CD14-positive monocyte (primary cell): ENCODE results near the gene APCDD1. TPM values are rescaled to one million over a fixed set of nuclear protein-coding genes. Genes with fewer than 3 reads are reported as not detected.

Experiments
- DNase-seq, 3 donors: peaks; one replicate each; pipeline ENCODE4 v3.0.0-alpha.2; 2011 to 2022
- H2AFZ ChIP-seq: 2 replicates; pipeline ENCODE4 v1.6.0; 2012; ENCODE audit warnings: mild to moderate bottlenecking, low read depth, low read length, inconsistent platforms; ENCODE audit not compliant: insufficient read depth, poor library complexity, severe bottlenecking
- H3K27ac ChIP-seq, 2 donors: 1 replicate in 1 of 2; 2 replicates in 1 of 2; pipeline ENCODE4 v1.5.1; 2012 to 2013; ENCODE audit warnings: low read length in 2 of 2, control low read depth in 1 of 2, inconsistent platforms in 1 of 2, low read depth in 1 of 2, mild to moderate bottlenecking in 1 of 2
- H3K27me3 ChIP-seq, 2 donors: one replicate each; pipeline versions ENCODE4 v1.6.0 to v1.6.1; 2011 to 2013; ENCODE audit warnings: low read length in 2 of 2; ENCODE audit not compliant: control insufficient read depth in 2 of 2, insufficient read depth in 2 of 2
- H3K36me3 ChIP-seq, 2 donors: replicated peaks in 1 of 2; 1 replicate in 1 of 2; 2 replicates in 1 of 2; pipeline versions ENCODE4 v1.5.1 to v1.6.1; 2012 to 2013; ENCODE audit warnings: low read length in 2 of 2, control low read depth in 1 of 2, inconsistent platforms in 1 of 2, mild to moderate bottlenecking in 1 of 2; ENCODE audit not compliant: insufficient read depth in 2 of 2, control insufficient read depth in 1 of 2
- H3K4me1 ChIP-seq, 2 donors: 1 replicate in 1 of 2; 2 replicates in 1 of 2; pipeline versions ENCODE4 v1.5.1 to v1.6.1; 2012 to 2013; ENCODE audit warnings: low read length in 2 of 2, control low read depth in 1 of 2, inconsistent platforms in 1 of 2, mild to moderate bottlenecking in 1 of 2, moderate library complexity in 1 of 2; ENCODE audit not compliant: insufficient read depth in 2 of 2, control insufficient read depth in 1 of 2
- H3K4me2 ChIP-seq: replicated peaks from 2 replicates; pipeline ENCODE3; 2012; ENCODE audit warnings: low read length, moderate library complexity, mild to moderate bottlenecking; ENCODE audit not compliant: poor library complexity, severe bottlenecking; ENCODE audit errors: extremely low read depth
- H3K4me3 ChIP-seq, 3 experiments: fragments of 200-600 bp in 1 of 3; sonication (generic) in 1 of 3; replicated peaks in 1 of 3; 1 replicate in 2 of 3; 2 replicates in 1 of 3; pipeline ENCODE4 v1.5.1; 2011 to 2013; ENCODE audit warnings: low read length in 3 of 3, mild to moderate bottlenecking in 3 of 3, control low read depth in 2 of 3, low read depth in 2 of 3, inconsistent platforms in 1 of 3, moderate library complexity in 1 of 3
- H3K79me2 ChIP-seq: 2 replicates; pipeline ENCODE4 v1.6.0; 2012; ENCODE audit warnings: mild to moderate bottlenecking, control low read depth, inconsistent platforms, low read length, moderate library complexity; ENCODE audit not compliant: insufficient read depth
- H3K9ac ChIP-seq: 2 replicates; pipeline ENCODE4 v1.6.0; 2017; ENCODE audit warnings: low read length, mild to moderate bottlenecking; ENCODE audit not compliant: insufficient read depth, poor library complexity, severe bottlenecking
- H3K9me3 ChIP-seq, 2 donors: replicated peaks in 1 of 2; 1 replicate in 1 of 2; 2 replicates in 1 of 2; pipeline versions ENCODE4 v1.5.1 to v1.6.1; 2012 to 2013; ENCODE audit warnings: low read length in 2 of 2, control low read depth in 1 of 2; ENCODE audit not compliant: control insufficient read depth in 1 of 2, insufficient read depth in 1 of 2
- H4K20me1 ChIP-seq: 2 replicates; pipeline ENCODE4 v1.6.0; 2012; ENCODE audit warnings: mild to moderate bottlenecking, low read length, control low read depth, moderate library complexity; ENCODE audit not compliant: insufficient read depth
- H3K27ac Mint-ChIP-seq, 7 donors: one replicate each; pipeline ENCODE4 v1.8.0; 2020; ENCODE audit warnings: mild to moderate bottlenecking in 7 of 7, mixed read lengths in 7 of 7, moderate library complexity in 6 of 7, inconsistent platforms in 2 of 7
- H3K27me3 Mint-ChIP-seq, 3 donors: one replicate each; pipeline ENCODE4 v1.8.0; 2021 to 2022; ENCODE audit warnings: low read depth in 3 of 3, mild to moderate bottlenecking in 3 of 3, mixed read lengths in 3 of 3, moderate library complexity in 3 of 3, inconsistent platforms in 1 of 3
- H3K36me3 Mint-ChIP-seq, 2 donors: one replicate each; pipeline ENCODE4 v1.8.0; 2020; ENCODE audit warnings: mixed read lengths in 2 of 2, inconsistent platforms in 1 of 2, mild to moderate bottlenecking in 1 of 2
- H3K4me1 Mint-ChIP-seq: one replicate; pipeline ENCODE4 v1.8.0; 2020; ENCODE audit warnings: mild to moderate bottlenecking, mixed read lengths
- H3K4me3 Mint-ChIP-seq, 2 donors: one replicate each; pipeline ENCODE4 v1.8.0; 2020; ENCODE audit warnings: mild to moderate bottlenecking in 2 of 2, mixed read lengths in 2 of 2, moderate library complexity in 1 of 2
- H3K9me3 Mint-ChIP-seq, 7 donors: one replicate each; pipeline ENCODE4 v1.8.0; 2020 to 2022; ENCODE audit warnings: mixed read lengths in 7 of 7, mild to moderate bottlenecking in 6 of 7, moderate library complexity in 6 of 7, inconsistent platforms in 2 of 7
- WGBS: methylation state at CpG from one replicate; pipeline ENCODE4 v1.1.5; 2013; ENCODE audit warnings: missing lambda C conversion rate; ENCODE audit not compliant: insufficient coverage; 5-methylcytosine and 5-hydroxymethylcytosine counted together
- intact Hi-C, 2 donors: fragments of 100-400 bp; cut with micrococcal nuclease; formaldehyde crosslinking; loops; one replicate each; pipeline versions ENCODE4 v1.15.0 to v1.15.1; 2023
- polyA plus RNA-seq, 3 donors: library from polyadenylated mRNA; depleted of rRNA in 1 of 3; unstranded in 2 of 3; stranded (reverse) in 1 of 3; fragments of 300-500 nt in 2 of 3; fragments of >200 nt in 1 of 3; fragmentation: Illumina TruSeq in 2 of 3; gene quantifications; 1 replicate in 2 of 3; 2 replicates in 1 of 3; pipeline ENCODE4 v1.2.3, GENCODE V29; 2012 to 2021
- TF ChIP-seq, protein P1 (sequence below): fragments of 200-600 bp; IDR thresholded peaks from one replicate; pipeline ENCODE4 v1.8.0; 2022; ENCODE audit warnings: antibody characterized with exemption, mild to moderate bottlenecking

APCDD1 gene
- polyA plus RNA-seq, 3 donors: 1.2 to 4.8 (median 1.6) TPM

DNA sequence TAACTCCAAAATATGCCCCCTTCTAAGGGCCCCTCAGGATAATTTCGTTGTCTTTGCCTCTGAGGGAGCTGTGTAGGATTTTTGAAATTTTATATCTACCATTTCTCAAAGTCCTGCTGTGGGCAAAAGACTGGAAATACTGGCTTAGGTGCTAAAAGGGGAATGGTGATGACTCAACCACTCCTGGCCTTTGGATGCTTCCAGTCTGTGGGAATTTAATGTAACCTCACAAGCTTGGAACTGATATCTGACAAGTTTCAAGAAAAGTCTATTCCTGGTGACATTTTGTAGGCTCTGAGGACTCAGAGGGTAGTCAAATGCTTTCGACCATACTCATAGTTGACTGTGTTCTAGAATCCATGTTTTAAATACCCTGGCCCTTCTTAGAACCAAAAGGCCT is 3.4 kb upstream of the APCDD1 start:
- Histone ChIP-seq H3K79me2 (no peaks in the 10 kb centered on the region), H3K36me3 (no peaks in the 10 kb centered on the region), H4K20me1 (no peaks in the 10 kb centered on the region), H3K4me1 (peaks cover 10 to 11% of the 10 kb centered on the region in 2 donors), H3K27me3 (peaks cover 14 to 52% of the 10 kb centered on the region in 2 donors), H3K4me2 (no peak overlapping the region), H3K4me3 (no peak overlapping the region), H3K9ac (no peak overlapping the region), H2AFZ (no peak overlapping the region), H3K9me3 (no peaks in the 10 kb centered on the region), H3K27ac (no peak overlapping the region)
- DNase-seq: no peak
- Mint-ChIP-seq H3K36me3 (peaks cover 0 to 4% of the 10 kb centered on the region in 2 donors), H3K27me3 (peaks cover 38 to 54% (median 43%) of the 10 kb centered on the region in 3 donors), H3K27ac (no peak overlapping the region), H3K4me1 (peaks cover 9% of the 10 kb centered on the region), H3K9me3 (peaks cover 0 to 9% (median 3%) of the 10 kb centered on the region in 7 donors), H3K4me3 (no peak overlapping the region)
- TF ChIP-seq, protein P1, sequence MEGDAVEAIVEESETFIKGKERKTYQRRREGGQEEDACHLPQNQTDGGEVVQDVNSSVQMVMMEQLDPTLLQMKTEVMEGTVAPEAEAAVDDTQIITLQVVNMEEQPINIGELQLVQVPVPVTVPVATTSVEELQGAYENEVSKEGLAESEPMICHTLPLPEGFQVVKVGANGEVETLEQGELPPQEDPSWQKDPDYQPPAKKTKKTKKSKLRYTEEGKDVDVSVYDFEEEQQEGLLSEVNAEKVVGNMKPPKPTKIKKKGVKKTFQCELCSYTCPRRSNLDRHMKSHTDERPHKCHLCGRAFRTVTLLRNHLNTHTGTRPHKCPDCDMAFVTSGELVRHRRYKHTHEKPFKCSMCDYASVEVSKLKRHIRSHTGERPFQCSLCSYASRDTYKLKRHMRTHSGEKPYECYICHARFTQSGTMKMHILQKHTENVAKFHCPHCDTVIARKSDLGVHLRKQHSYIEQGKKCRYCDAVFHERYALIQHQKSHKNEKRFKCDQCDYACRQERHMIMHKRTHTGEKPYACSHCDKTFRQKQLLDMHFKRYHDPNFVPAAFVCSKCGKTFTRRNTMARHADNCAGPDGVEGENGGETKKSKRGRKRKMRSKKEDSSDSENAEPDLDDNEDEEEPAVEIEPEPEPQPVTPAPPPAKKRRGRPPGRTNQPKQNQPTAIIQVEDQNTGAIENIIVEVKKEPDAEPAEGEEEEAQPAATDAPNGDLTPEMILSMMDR: no peak
- intact Hi-C loops: no loop called here
- 100% methylated on average over 1 of the region's 2 CpGs for WGBS

- no peak overlapping the region for H3K4me2 ChIP-seq
- H3K9me3 ChIP-seq: no peaks in the 10 kb centered on the region
- no peak overlapping the region for H2AFZ ChIP-seq
- peaks cover 55 to 68% (median 63%) of the 10 kb centered on the region in 3 donors for H3K27me3 Mint-ChIP-seq
- no peak overlapping the region for H3K9ac ChIP-seq
- TF ChIP-seq, protein P1: no peak
- H3K79me2 ChIP-seq: no peaks in the 10 kb centered on the region
- no peaks in the 10 kb centered on the region for H3K36me3 ChIP-seq
- H3K27ac ChIP-seq: no peak overlapping the region
- H3K4me3 ChIP-seq: no peak overlapping the region
- WGBS: no CpG with 5 or more reads among the region's 11 CpGs
- DNase-seq: no peak
- no peak overlapping the region for H3K27ac Mint-ChIP-seq
- H3K4me1 Mint-ChIP-seq: peaks cover 11% of the 10 kb centered on the region
- intact Hi-C loops: no loop called here
- peaks cover 12 to 13% of the 10 kb centered on the region in 2 donors for H3K4me1 ChIP-seq
- H3K9me3 Mint-ChIP-seq: peaks cover 0 to 14% (median 3%) of the 10 kb centered on the region in 7 donors
- peak overlapping the region in 1 of 2 donors; percentile 75 for H3K4me3 Mint-ChIP-seq
- peaks cover 3 to 13% of the 10 kb centered on the region in 2 donors for H3K36me3 Mint-ChIP-seq
- H4K20me1 ChIP-seq: no peaks in the 10 kb centered on the region
- H3K27me3 ChIP-seq: peaks cover 36 to 76% of the 10 kb centered on the region in 2 donors
These were observed 1.1 kb upstream of the APCDD1 start for GRCh38 chr18:10453261-10453805.
